ENCODE data around the gene RARG.

GRCh38 chr12:53235164-53235563 is 3.2 kb upstream of the RARG start:
- TF ChIP-seq, protein P1, sequence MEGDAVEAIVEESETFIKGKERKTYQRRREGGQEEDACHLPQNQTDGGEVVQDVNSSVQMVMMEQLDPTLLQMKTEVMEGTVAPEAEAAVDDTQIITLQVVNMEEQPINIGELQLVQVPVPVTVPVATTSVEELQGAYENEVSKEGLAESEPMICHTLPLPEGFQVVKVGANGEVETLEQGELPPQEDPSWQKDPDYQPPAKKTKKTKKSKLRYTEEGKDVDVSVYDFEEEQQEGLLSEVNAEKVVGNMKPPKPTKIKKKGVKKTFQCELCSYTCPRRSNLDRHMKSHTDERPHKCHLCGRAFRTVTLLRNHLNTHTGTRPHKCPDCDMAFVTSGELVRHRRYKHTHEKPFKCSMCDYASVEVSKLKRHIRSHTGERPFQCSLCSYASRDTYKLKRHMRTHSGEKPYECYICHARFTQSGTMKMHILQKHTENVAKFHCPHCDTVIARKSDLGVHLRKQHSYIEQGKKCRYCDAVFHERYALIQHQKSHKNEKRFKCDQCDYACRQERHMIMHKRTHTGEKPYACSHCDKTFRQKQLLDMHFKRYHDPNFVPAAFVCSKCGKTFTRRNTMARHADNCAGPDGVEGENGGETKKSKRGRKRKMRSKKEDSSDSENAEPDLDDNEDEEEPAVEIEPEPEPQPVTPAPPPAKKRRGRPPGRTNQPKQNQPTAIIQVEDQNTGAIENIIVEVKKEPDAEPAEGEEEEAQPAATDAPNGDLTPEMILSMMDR (IDR thresholded peaks at IDR 0.05; ENCODE audit: insufficient read depth, low read length): no peak
- TF ChIP-seq POLR2AphosphoS5 (IDR thresholded peaks at IDR 0.05; ENCODE audit: low read depth) (no peak), REST (IDR thresholded peaks at IDR 0.05; ENCODE audit: insufficient replicate concordance, low read depth) (no peak), GABPA (IDR thresholded peaks at IDR 0.05; ENCODE audit: low read depth) (no peak)
